Activated gamma-delta T cell treated with Interleukin-2 at 50 U/mL for 16 hours (primary cell): ENCODE measurements around the gene ADGB.
"Not testable (repeated sequence)": the region's sequence is repeated elsewhere in the genome, so short reads cannot be mapped to it uniquely, and the experiment has no call there.

Experiments
- DNase-seq: peaks from one replicate; pipeline ENCODE4 v3.0.0-alpha.2; 2020

Gene ADGB

GRCh38 chr6:146598772-146599405, at the start of gene ADGB:
Gene ADGB (plus strand): TSS chr6:146598972. CDS start chr6:146599041, 69 bp downstream.
- no peak for DNase-seq

GRCh38 chr6:146550911-146551310, 47.9 kb upstream of the ADGB start:
- DNase-seq, result no peak

- DNase-seq, result no peak
Measured at GRCh38 chr6:146551545-146551944, 47.2 kb upstream of the ADGB start.

- DNase-seq, result no peak
Measured at GRCh38 chr6:146553377-146554135, 45.2 kb upstream of the ADGB start.

- no peak for DNase-seq
Measured at GRCh38 chr6:146560607-146561006, 38.2 kb upstream of the ADGB start.

GRCh38 chr6:146566661-146567060, 32.1 kb upstream of the ADGB start:
- DNase-seq, result not testable (repeated sequence)

GRCh38 chr6:146568619-146569018, 30.2 kb upstream of the ADGB start:
- DNase-seq, result not testable (repeated sequence)

GRCh38 chr6:146574211-146574610, 24.6 kb upstream of the ADGB start:
- no peak for DNase-seq

GRCh38 chr6:146578054-146578453, 20.7 kb upstream of the ADGB start:
- no peak for DNase-seq

GRCh38 chr6:146581968-146582367, 16.8 kb upstream of the ADGB start:
- DNase-seq, result no peak

GRCh38 chr6:146582857-146583256, 15.9 kb upstream of the ADGB start:
- DNase-seq, result no peak

- no peak for DNase-seq
Measured at GRCh38 chr6:146583966-146584365, 14.8 kb upstream of the ADGB start.

GRCh38 chr6:146587459-146587858, 11.3 kb upstream of the ADGB start:
- no peak for DNase-seq

- no peak for DNase-seq
Measured at GRCh38 chr6:146590492-146590891, 8.3 kb upstream of the ADGB start.

GRCh38 chr6:146592451-146592850, 6.3 kb upstream of the ADGB start:
- DNase-seq, result no peak

GRCh38 chr6:146593986-146594385, 4.8 kb upstream of the ADGB start:
- DNase-seq, result no peak

- DNase-seq, result no peak
Measured at GRCh38 chr6:146594495-146594894, 4.3 kb upstream of the ADGB start.

GRCh38 chr6:146595972-146596731, 2.6 kb upstream of the ADGB start:
- DNase-seq, result no peak

- no peak for DNase-seq
Measured at GRCh38 chr6:146601352-146601751, 2.6 kb downstream of the ADGB start.

- no peak for DNase-seq
Measured at GRCh38 chr6:146602526-146602925, 3.8 kb downstream of the ADGB start.

- DNase-seq, result no peak
Measured at GRCh38 chr6:146613947-146614346, 15.2 kb downstream of the ADGB start.

GRCh38 chr6:146620655-146621054, 21.9 kb downstream of the ADGB start:
- DNase-seq, result no peak

- DNase-seq, result no peak
Measured at GRCh38 chr6:146628350-146628749, 29.6 kb downstream of the ADGB start.

- no peak for DNase-seq
Measured at GRCh38 chr6:146634022-146634421, 35.2 kb downstream of the ADGB start.
